ENCODE measurements around the gene TMEM150A. TPM values are rescaled to one million over a fixed set of nuclear protein-coding genes. Genes with fewer than 3 reads are reported as not detected.
A peak's percentile ranks its signal among the peaks of the same experiment; 100 is the strongest.
"Not testable (repeated sequence)": the region's sequence is repeated elsewhere in the genome, so short reads cannot be mapped to it uniquely, and the experiment has no call there.

TMEM150A gene
- total RNA-seq, 2 experiments from 2014 or later, result 1.3 to 2.5 TPM

GRCh38 chr2:85593023-85593422 is 9.5 kb downstream of the TMEM150A start:
- Mint-ChIP-seq H3K27ac (no peak overlapping the region), H3K4me1 (peaks cover 22% of the 10 kb centered on the region), H3K4me3 (no peak overlapping the region), H3K36me3 (ENCODE audit: low read depth) (peaks cover 12% of the 10 kb centered on the region), H3K27me3 (no peaks in the 10 kb centered on the region), H3K9me3 (ENCODE audit: low read depth) (no peaks in the 10 kb centered on the region)
- ATAC-seq (no peak), DNase-seq (no peak)
- CTCF ChIA-PET, result interaction anchor here (1.4 kb wide), 1 partner anchor 12 kb away, joined by 3 read pairs; no protein-coding TSS in a partner anchor
- intact Hi-C loops (cut with DNase I, micrococcal nuclease), result no loop called here
- POLR2A ChIA-PET, result no interaction called here

- H3K9me3 Mint-ChIP-seq (ENCODE audit: low read depth); ATAC-seq; H3K27ac Mint-ChIP-seq; DNase-seq; H3K27me3 Mint-ChIP-seq; POLR2A ChIA-PET; H3K4me3 Mint-ChIP-seq; intact Hi-C loops (cut with DNase I, micrococcal nuclease): not testable (repeated sequence)
- Mint-ChIP-seq H3K36me3 (ENCODE audit: low read depth) (peaks cover 10% of the 10 kb centered on the region), H3K4me1 (peaks cover 26% of the 10 kb centered on the region)
- CTCF ChIA-PET, result interaction anchor here (1.4 kb wide), 1 partner anchor 13 kb away, joined by 3 read pairs; no protein-coding TSS in a partner anchor
Observed at GRCh38 chr2:85592299-85592698, 10.2 kb downstream of the TMEM150A start.

GRCh38 chr2:85591563-85591962 is 10.9 kb downstream of the TMEM150A start:
- peaks cover 22% of the 10 kb centered on the region for H3K4me1 Mint-ChIP-seq
- intact Hi-C loops (cut with DNase I, micrococcal nuclease), result no loop called here
- ChIA-PET POLR2A (no interaction called here), CTCF (interaction anchor here (1.0 to 1.6 kb wide), 2 partner anchors 12 to 13 kb away, joined by 3 to 4 read pairs; no protein-coding TSS in a partner anchor)
- peaks cover 3% of the 10 kb centered on the region for H3K36me3 Mint-ChIP-seq (ENCODE audit: low read depth)
- H3K4me3 Mint-ChIP-seq, result no peak overlapping the region
- H3K9me3 Mint-ChIP-seq (ENCODE audit: low read depth), result no peaks in the 10 kb centered on the region
- ATAC-seq (no peak), DNase-seq (no peak)
- no peaks in the 10 kb centered on the region for H3K27me3 Mint-ChIP-seq
- H3K27ac Mint-ChIP-seq, result no peak overlapping the region

DNA sequence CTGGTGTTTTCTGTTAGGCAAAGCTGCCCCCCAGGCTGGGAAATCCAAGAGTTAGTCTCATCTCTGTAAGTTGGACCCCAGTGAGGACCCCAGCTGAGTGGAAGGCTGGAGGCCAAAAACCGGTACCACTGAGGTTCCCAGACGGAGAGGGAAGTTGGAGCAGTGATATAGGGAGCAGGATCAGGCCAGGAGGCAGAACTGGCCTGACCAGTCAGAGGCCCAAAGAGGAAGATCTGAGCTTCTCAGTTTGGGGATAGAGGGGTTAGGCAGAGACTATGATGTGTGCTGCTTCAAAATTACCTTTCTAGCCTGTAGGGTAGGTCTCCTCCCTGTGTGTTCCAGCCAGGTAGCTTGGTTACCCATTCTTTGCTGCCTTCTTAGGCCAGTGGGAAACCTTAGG is 11.5 kb downstream of the TMEM150A start:
- no peak for ATAC-seq
- Mint-ChIP-seq H3K27me3 (no peaks in the 10 kb centered on the region), H3K4me1 (peaks cover 17% of the 10 kb centered on the region), H3K36me3 (ENCODE audit: low read depth) (peaks cover 3% of the 10 kb centered on the region), H3K4me3 (no peak overlapping the region), H3K27ac (no peak overlapping the region), H3K9me3 (ENCODE audit: low read depth) (no peaks in the 10 kb centered on the region)
- DNase-seq, result no peak
- intact Hi-C loops (cut with DNase I, micrococcal nuclease), result no loop called here
- ChIA-PET POLR2A (interaction anchor here (0.6 kb wide), 2 partner anchors 25 to 44 kb away, joined by 3 to 9 read pairs; no protein-coding TSS in a partner anchor), CTCF (interaction anchor here (0.5 to 1.6 kb wide), 4 partner anchors 11 to 291 kb away, joined by 3 to 5 read pairs (median 4); no protein-coding TSS in a partner anchor)

GRCh38 chr2:85589982-85590791 is 12.3 kb downstream of the TMEM150A start:
- Mint-ChIP-seq H3K36me3 (ENCODE audit: low read depth) (no peaks in the 10 kb centered on the region), H3K27ac (no peak overlapping the region), H3K9me3 (ENCODE audit: low read depth) (no peaks in the 10 kb centered on the region), H3K4me3 (no peak overlapping the region), H3K27me3 (no peaks in the 10 kb centered on the region), H3K4me1 (peaks cover 21% of the 10 kb centered on the region)
- intact Hi-C loops (cut with DNase I, micrococcal nuclease), result no loop called here
- DNase-seq (no peak), ATAC-seq (no peak)
- POLR2A ChIA-PET, result interaction anchor here (0.6 kb wide), 1 partner anchor 26 kb away, joined by 3 read pairs; no protein-coding TSS in a partner anchor
- CTCF ChIA-PET, result interaction anchor here (0.5 to 1.6 kb wide), 3 partner anchors 15 to 290 kb away, joined by 4 to 5 read pairs (median 4); no protein-coding TSS in a partner anchor

DNA sequence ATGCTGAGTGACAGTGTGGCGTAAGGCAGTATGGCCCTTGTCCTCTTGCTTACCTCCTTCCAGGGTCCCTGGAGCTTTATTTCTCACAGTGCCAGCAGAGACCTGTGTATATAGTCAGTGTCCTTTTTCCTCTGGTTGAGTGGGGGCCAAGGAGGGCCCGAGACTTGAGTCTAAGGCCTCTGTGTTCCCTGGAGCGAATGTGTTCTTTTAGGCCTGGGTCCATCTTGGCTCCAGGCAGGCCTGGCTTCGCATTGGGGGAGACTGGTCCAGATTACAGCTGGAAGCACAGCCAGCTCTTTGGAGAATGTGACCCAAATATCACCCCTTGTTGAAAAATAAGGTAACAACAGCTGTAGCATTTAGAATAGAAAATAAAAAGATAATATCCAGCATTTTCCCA is 13.3 kb downstream of the TMEM150A start:
- DNase-seq, result no peak
- Mint-ChIP-seq H3K27ac (no peak overlapping the region), H3K27me3 (no peaks in the 10 kb centered on the region), H3K4me1 (peaks cover 20% of the 10 kb centered on the region), H3K4me3 (no peak overlapping the region), H3K36me3 (ENCODE audit: low read depth) (no peaks in the 10 kb centered on the region), H3K9me3 (ENCODE audit: low read depth) (no peaks in the 10 kb centered on the region)
- POLR2A ChIA-PET, result no interaction called here
- intact Hi-C loops (cut with DNase I, micrococcal nuclease), result no loop called here
- CTCF ChIA-PET, result no interaction called here
- no peak for ATAC-seq

DNA sequence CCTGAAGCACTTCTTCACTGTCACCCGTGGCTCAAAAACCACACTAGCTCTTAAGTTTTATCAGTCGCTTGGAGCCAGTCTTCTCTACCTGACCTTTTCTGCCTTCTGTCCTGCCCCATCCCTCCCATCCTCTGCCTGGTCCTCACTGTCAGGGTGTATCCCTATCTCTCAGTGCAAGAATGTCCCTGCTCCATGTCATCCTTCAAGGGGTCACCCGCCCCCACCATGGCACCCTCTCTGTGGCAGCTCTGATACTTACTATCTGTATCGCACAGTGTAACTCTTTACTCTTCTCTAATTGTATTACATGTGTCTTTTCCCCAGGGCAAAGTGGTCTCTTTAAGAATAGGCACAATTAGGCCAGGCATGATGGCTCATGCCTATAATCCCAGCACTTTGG is 13.9 kb downstream of the TMEM150A start:
- Mint-ChIP-seq H3K9me3 (ENCODE audit: low read depth) (no peaks in the 10 kb centered on the region), H3K27me3 (no peaks in the 10 kb centered on the region), H3K27ac (no peak overlapping the region), H3K36me3 (ENCODE audit: low read depth) (peaks cover under 1% of the 10 kb centered on the region), H3K4me1 (peaks cover 22% of the 10 kb centered on the region), H3K4me3 (no peak overlapping the region)
- intact Hi-C loops (cut with DNase I, micrococcal nuclease), result no loop called here
- DNase-seq, result no peak
- POLR2A ChIA-PET, result no interaction called here
- ATAC-seq, result no peak
- CTCF ChIA-PET, result no interaction called here

- CTCF ChIA-PET, result no interaction called here
- POLR2A ChIA-PET, result interaction anchor here (1.1 kb wide), 1 partner anchor 12 kb away, joined by 3 read pairs; no protein-coding TSS in a partner anchor
- Mint-ChIP-seq H3K4me3 (no peak overlapping the region), H3K27me3 (no peaks in the 10 kb centered on the region), H3K9me3 (ENCODE audit: low read depth) (no peaks in the 10 kb centered on the region), H3K27ac (no peak overlapping the region), H3K36me3 (ENCODE audit: low read depth) (peaks cover 4% of the 10 kb centered on the region), H3K4me1 (peaks cover 26% of the 10 kb centered on the region)
- no peak for ATAC-seq
- intact Hi-C loops (cut with DNase I, micrococcal nuclease), result no loop called here
- no peak for DNase-seq
Observed at GRCh38 chr2:85588236-85588635, 14.3 kb downstream of the TMEM150A start.

DNA sequence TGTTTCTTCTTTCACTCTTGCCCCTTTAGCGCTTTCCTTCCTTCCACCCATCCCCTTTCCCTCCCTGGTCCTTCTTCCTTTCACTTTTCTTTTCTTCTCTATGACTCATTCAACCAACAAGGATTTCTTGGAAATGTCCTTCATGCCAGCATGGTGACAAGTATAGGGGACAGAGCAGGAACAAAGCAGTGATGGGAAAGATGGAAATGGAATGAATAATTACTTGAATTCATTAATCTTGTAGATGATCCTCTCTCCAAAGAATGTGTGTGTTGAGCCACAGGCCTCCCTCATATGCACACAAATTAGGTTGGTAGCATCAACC is 16.8 kb downstream of the TMEM150A start:
- intact Hi-C loops (cut with DNase I, micrococcal nuclease), result no loop called here
- ChIA-PET CTCF (interaction anchor here (2.5 kb wide), 1 partner anchor 35 kb away, joined by 9 read pairs; no protein-coding TSS in a partner anchor), POLR2A (interaction anchor here (0.7 to 1.0 kb wide), 2 partner anchors 51 to 231 kb away, joined by 3 read pairs; partner anchors contain the start of genes ELMOD3 and RETSAT)
- H3K27ac Mint-ChIP-seq, result peak overlapping the region; percentile 87
- peak overlapping the region; percentile 75 for H3K4me3 Mint-ChIP-seq
- H3K9me3 Mint-ChIP-seq (ENCODE audit: low read depth), result no peaks in the 10 kb centered on the region
- no peaks in the 10 kb centered on the region for H3K27me3 Mint-ChIP-seq
- peaks cover 18% of the 10 kb centered on the region for H3K36me3 Mint-ChIP-seq (ENCODE audit: low read depth)
- no peak for ATAC-seq
- no peak for DNase-seq
- peaks cover 31% of the 10 kb centered on the region for H3K4me1 Mint-ChIP-seq

DNA sequence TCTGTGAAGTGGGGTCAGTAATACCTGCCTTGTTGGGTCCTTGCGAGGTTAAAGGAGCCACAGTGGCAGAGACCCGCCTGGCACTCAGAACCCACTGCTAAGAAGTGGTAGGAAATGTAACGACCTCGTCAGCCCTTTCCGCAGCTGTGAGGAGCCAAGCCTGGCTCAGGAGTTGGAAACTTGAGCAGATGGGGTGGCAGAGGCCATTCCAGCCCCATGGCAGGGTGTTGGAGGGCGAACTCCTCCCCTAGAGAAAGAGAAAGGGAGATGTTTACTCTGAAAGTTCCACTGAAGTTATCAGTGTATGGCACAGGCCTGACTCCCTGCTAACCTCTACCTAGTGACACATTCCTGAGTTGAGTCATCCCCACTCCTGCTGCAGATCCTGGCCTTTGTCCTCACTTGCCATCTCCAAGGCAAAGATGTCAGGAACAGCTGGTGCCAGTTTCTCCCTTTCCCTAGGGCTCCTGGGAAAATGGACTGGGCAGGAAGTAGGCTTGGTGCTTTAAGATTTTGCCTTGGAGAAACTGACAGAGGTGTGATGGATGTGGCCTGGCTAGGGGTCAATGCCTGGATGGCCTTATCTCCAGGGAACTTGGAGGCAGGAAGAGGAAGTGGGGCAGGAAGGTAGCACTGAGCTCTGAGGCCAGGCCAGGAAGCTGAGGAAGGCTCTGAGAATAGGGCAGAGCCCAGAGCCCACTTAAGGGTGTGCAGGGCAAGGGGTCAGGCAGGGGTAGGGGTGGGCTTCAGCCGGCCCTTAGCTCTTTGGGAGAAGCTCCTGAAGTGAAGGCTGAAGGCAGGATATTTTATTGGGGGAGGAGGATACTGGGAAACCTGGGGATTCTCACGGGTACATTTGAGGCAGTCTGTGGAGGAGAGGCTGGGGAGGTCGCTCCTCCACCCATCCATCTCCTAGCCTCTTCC is 17.4 kb downstream of the TMEM150A start:
- ChIA-PET CTCF (interaction anchor here (2.5 kb wide), 1 partner anchor 34 kb away, joined by 9 read pairs; no protein-coding TSS in a partner anchor), POLR2A (interaction anchor here (0.5 to 1.0 kb wide), 3 partner anchors 21 to 231 kb away, joined by 3 to 6 read pairs (median 3); partner anchors contain the start of genes C2orf68, ELMOD3 and RETSAT)
- peaks cover 34% of the 10 kb centered on the region for H3K4me1 Mint-ChIP-seq
- ATAC-seq (peak; percentile 79), DNase-seq (peak; percentile 52)
- peak overlapping the region; percentile 87 for H3K27ac Mint-ChIP-seq
- peaks cover 21% of the 10 kb centered on the region for H3K36me3 Mint-ChIP-seq (ENCODE audit: low read depth)
- H3K4me3 Mint-ChIP-seq, result peak overlapping the region; percentile 75
- H3K27me3 Mint-ChIP-seq, result no peaks in the 10 kb centered on the region
- intact Hi-C loops (cut with DNase I, micrococcal nuclease), result no loop called here
- no peaks in the 10 kb centered on the region for H3K9me3 Mint-ChIP-seq (ENCODE audit: low read depth)

DNA sequence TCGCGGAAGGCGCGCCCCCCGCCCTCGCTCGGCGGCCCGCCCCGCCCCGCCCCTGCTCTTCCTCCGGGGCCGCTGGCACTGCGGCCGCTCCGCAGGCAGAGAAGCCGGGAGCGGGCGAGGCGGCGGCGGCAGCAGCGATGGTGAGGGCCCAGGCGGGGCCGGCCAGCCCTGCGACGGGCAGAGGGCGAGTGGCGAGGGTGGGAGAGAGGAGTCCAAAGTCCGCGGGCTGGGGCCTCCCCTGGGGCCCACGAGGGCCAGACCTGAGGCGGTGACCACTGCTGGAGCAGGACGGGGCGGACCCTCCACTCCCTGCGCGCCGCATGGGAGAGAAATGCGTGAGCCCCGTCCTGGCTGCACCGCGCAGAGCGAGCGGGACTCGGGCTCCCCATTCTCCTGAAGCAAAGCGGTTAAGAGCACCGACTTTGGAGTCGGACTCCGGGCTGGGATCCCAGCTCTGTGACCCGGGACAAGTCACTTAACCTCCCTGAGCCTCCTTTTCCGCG is 18.1 kb downstream of the TMEM150A start, which contains the start of gene VAMP5:
Gene VAMP5 (plus strand): TSS at position 78 of the 503 bp plus-strand sequence. CDS start 60 bp downstream, at position 138.
- H3K27ac Mint-ChIP-seq, result peak within 1 kb of the TSS; percentile 87
- DNase-seq (peak; percentile 30), ATAC-seq (peak; percentile 20)
- H3K4me1 Mint-ChIP-seq, result peaks cover 38% of the 10 kb centered on the region
- peak within 1 kb of the TSS; percentile 75 for H3K4me3 Mint-ChIP-seq
- H3K9me3 Mint-ChIP-seq (ENCODE audit: low read depth), result no peaks in the 10 kb centered on the region
- intact Hi-C loops (cut with DNase I, micrococcal nuclease), result no loop called here
- H3K36me3 Mint-ChIP-seq (ENCODE audit: low read depth), result peaks cover 23% of the 10 kb centered on the region
- POLR2A ChIA-PET, result interaction anchor here (0.6 to 0.8 kb wide), 2 partner anchors 21 to 32 kb away, joined by 3 to 6 read pairs; no protein-coding TSS in a partner anchor
- H3K27me3 Mint-ChIP-seq, result no peaks in the 10 kb centered on the region
- CTCF ChIA-PET, result interaction anchor here (1.4 to 2.5 kb wide), 2 partner anchors 10 to 33 kb away, joined by 6 to 9 read pairs; no protein-coding TSS in a partner anchor

Measured in activated CD4-positive, alpha-beta T cell treated with anti-CD3 and anti-CD28 coated beads for 36 hours (primary cell).